ENCODE measurements around the gene CLPTM1L.

Gene CLPTM1L

DNA sequence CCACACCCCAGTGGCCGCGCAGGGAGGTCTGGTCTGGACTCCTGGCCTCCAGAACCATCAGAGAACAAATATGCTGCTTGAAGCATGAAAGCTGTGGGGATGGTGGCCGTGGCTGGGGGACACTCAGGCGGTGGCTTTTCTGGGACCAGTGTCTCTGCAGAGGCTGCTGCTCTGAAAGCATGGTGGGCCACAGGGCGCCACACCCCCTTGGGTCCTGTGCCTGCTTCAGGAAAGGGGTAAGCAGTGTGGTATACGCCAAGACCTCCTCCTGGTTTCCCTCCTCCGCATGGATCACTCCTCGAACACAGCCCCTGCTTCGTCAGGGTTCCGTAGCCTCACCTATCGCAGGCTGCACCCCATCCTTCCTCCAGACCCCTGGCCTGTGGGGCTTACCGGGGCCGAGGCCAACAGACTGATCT is 30.3 kb downstream of the CLPTM1L start:
- H3K27ac ChIP-seq: peak overlapping the region; percentile 100
- TF ChIP-seq, protein P1, sequence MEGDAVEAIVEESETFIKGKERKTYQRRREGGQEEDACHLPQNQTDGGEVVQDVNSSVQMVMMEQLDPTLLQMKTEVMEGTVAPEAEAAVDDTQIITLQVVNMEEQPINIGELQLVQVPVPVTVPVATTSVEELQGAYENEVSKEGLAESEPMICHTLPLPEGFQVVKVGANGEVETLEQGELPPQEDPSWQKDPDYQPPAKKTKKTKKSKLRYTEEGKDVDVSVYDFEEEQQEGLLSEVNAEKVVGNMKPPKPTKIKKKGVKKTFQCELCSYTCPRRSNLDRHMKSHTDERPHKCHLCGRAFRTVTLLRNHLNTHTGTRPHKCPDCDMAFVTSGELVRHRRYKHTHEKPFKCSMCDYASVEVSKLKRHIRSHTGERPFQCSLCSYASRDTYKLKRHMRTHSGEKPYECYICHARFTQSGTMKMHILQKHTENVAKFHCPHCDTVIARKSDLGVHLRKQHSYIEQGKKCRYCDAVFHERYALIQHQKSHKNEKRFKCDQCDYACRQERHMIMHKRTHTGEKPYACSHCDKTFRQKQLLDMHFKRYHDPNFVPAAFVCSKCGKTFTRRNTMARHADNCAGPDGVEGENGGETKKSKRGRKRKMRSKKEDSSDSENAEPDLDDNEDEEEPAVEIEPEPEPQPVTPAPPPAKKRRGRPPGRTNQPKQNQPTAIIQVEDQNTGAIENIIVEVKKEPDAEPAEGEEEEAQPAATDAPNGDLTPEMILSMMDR (conservative IDR thresholded peaks at IDR 0.05): no peak

DNA sequence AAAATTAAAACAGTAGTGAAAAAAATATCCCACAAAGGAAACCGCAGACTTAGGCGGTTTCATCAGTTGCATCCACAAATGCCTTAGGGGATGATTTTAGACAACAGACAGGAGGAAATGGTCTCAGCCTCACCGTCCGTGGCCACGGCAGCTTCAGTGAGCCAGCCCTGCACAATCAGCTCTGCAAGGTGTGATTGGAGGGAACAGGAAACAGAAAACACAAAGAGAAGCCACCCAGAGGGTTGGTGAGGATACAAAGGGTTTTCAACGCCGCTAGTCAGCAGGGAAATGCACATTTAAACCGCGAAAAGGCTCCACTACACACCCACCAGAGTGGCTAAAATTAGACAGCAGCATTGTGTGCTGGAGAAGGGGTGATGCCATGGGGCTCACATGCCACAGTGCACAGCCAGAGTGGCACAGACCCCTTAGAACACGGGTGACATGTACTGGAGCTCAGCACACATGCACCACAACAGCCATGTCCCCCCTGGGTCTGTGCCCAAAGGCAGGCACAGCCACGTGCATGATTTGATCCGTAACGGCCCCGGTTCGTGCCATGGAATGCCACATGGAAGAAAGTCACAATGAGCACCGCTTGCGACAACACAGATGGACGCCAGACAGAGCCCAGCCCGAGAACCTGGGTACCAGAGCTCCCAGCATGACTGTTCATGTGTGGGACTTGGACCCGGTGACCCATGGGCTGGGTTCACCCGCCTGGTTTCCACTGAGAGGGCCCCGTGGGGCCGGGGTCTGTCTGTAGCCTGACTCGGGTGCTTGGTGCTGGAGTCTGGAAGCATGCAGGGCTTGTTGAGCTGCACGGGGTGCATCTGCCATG is 31.7 kb downstream of the CLPTM1L start:
- TF ChIP-seq, protein P1 (conservative IDR thresholded peaks at IDR 0.05): no peak
- peak overlapping the region; percentile 100 for H3K27ac ChIP-seq

DNA sequence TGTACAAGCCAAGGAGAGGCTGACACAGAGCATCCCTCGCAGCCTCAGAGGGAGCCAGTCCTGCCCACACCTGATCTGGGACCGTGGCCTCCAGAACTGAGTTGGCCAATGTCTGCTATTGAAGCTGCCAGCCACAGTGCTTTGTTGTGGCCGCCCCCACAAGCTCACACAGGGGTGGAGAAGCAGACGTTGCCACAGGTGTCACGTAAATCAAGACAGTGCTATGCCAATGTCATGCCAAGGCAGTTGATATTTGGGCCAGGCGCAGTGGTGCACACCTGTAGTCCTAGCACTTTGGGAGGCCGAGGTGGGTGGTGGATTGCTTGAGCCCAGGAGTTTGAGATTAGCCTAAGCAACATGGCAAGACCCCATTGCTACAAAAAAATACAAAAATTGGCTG is 32.7 kb downstream of the CLPTM1L start:
- TF ChIP-seq, protein P1 (conservative IDR thresholded peaks at IDR 0.05): no peak
- no peak overlapping the region for H3K27ac ChIP-seq

DNA sequence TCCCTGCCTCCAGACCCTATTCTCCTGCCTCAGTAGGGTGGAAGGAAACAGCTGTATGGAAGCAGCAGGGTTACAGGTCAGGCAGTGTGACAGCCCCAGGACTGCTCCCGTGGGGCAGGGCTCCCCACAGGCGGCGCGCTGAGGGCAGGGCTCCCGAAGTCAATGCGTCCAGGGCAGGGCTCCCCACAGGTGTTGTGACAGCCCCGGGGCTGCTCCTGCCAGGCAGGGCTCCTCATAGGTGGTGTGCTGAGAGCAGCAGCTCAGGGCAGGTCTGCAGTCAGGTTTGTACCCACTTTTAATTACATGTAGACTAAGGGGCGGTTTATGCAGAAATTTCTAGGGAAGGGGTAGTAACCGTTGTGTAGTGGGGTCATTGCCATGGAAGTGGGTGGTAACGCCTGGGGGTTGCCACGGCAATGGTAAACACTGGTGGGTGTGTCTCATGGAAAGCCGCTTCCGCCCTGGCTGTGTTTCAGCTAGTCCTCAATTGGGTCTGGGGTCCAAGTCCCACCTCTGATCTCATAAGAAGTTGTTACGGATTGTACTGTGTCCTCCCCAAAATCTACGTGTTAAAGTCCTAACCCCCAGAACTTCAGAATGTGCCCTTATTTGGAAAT is 33.4 kb downstream of the CLPTM1L start:
- TF ChIP-seq, protein P1 (conservative IDR thresholded peaks at IDR 0.05): no peak
- H3K27ac ChIP-seq: no peak overlapping the region

DNA sequence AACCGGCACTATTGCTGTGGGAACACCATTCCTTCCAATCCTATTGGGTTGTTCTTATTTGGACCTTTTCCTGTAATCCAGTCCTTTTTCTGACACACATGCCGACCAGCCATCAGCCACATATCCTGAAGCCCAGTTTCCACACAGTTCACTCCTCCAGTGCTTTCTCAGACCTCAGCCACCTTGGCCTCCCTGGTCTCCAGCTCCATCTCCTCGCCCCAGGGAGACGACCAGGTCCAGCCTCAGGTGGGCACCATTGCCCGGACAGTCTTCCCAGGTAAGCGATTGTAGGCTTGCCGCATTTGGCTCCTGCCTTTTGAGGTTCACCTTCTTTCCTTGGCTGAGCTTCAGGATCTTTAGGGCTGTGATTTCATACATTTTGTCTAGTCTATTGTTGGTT is 34.8 kb downstream of the CLPTM1L start:
- TF ChIP-seq, protein P1 (conservative IDR thresholded peaks at IDR 0.05): no peak
- H3K27ac ChIP-seq: no peak overlapping the region

DNA sequence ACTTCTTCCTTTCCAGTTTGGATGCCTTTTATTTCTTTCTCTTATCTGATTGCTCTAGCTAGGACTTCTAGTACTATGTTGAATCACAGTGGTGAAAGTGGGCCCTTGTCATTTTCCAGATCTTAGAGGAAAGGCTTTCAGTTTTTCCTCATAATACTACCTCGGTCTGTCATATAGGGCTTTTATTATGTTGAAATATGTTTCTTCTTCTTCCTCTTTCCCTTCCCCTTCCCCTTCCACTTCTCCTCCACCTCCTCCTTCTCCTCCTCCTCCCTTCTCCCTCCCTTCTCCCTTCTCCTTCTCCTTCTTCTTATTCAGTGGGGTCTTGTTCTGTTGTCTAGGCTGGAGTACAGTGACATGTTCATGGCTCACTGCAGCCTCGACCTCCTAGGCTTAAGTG is 40.9 kb downstream of the CLPTM1L start:
- TF ChIP-seq, protein P1 (conservative IDR thresholded peaks at IDR 0.05): no peak

DNA sequence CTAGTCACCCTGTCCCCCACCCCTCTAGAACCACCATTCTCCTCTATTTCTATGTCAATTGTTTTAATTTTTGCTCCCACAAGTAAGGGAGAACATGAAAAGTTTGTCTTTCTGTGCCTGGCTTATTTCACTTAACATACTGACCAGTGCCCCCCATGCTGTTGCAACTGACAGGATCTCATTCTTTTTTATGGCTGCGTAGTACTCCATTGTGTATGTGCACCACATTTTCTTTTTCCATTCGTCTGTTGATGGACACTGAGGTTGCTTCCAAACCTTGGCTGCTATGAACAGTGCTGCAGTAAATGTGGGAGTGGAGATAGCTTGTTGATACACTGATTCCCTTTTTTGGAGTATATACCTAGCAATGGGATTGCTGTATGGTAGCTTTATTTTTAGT is 42.6 kb downstream of the CLPTM1L start:
- H3K27ac ChIP-seq: no peak overlapping the region
- TF ChIP-seq, protein P1 (conservative IDR thresholded peaks at IDR 0.05): no peak

More for the DNA sequence above, 40.9 kb downstream of the CLPTM1L start:
- no peak overlapping the region for H3K27ac ChIP-seq

Data from VCaP (cell line).